ENCODE data around the gene LIN28B.

- no peak for TF ChIP-seq POLR2AphosphoS5 (IDR thresholded peaks at IDR 0.05)
- TF ChIP-seq CTCF (IDR thresholded peaks at IDR 0.05) = no peak
- no peak for TF ChIP-seq EP300 (IDR thresholded peaks at IDR 0.05)
- no peak for TF ChIP-seq POLR2A (IDR thresholded peaks at IDR 0.05)
Measured at GRCh38 chr6:105072798-105073199, 115.9 kb downstream of the LIN28B start.
